ENCODE measurements around the gene DCBLD2.

DNA sequence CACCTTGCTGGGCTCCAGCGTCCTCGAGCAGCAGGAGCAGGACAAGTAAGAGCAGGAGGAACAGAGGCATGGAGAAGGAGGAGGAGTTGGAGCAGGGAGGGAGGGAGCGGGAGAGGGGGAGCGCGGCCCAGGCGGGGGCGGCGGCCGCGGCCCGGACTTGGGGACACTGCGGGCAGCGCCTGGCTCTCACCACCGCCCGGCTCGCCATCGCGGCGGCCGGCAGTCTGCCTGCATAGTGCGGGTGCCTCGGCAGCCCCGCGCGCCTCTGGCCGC lies 440 bp downstream of the DCBLD2 start:
- TF ChIP-seq CHD2 (IDR thresholded peaks at IDR 0.05; ENCODE audit: low read depth, low read length) (no peak), SRF (CRISPR knock-in tag; IDR thresholded peaks at IDR 0.05) (no peak), CREM (IDR thresholded peaks at IDR 0.05; ENCODE audit: low read depth) (no peak), CREB1 (IDR thresholded peaks at IDR 0.05) (no peak), CREB1 (CRISPR knock-in tag; IDR thresholded peaks at IDR 0.05) (no peak), TAF1 (IDR thresholded peaks at IDR 0.05; ENCODE audit: control insufficient read depth, extremely low read depth, insufficient read depth, low read length, severe bottlenecking) (no peak)
- TF ChIP-seq, protein P1, sequence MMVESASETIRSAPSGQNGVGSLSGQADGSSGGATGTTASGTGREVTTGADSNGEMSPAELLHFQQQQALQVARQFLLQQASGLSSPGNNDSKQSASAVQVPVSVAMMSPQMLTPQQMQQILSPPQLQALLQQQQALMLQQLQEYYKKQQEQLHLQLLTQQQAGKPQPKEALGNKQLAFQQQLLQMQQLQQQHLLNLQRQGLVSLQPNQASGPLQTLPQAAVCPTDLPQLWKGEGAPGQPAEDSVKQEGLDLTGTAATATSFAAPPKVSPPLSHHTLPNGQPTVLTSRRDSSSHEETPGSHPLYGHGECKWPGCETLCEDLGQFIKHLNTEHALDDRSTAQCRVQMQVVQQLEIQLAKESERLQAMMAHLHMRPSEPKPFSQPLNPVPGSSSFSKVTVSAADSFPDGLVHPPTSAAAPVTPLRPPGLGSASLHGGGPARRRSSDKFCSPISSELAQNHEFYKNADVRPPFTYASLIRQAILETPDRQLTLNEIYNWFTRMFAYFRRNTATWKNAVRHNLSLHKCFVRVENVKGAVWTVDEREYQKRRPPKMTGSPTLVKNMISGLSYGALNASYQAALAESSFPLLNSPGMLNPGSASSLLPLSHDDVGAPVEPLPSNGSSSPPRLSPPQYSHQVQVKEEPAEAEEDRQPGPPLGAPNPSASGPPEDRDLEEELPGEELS (CRISPR knock-in tag; IDR thresholded peaks at IDR 0.05; ENCODE audit: borderline replicate concordance), result no peak
- TF ChIP-seq, protein P2, sequence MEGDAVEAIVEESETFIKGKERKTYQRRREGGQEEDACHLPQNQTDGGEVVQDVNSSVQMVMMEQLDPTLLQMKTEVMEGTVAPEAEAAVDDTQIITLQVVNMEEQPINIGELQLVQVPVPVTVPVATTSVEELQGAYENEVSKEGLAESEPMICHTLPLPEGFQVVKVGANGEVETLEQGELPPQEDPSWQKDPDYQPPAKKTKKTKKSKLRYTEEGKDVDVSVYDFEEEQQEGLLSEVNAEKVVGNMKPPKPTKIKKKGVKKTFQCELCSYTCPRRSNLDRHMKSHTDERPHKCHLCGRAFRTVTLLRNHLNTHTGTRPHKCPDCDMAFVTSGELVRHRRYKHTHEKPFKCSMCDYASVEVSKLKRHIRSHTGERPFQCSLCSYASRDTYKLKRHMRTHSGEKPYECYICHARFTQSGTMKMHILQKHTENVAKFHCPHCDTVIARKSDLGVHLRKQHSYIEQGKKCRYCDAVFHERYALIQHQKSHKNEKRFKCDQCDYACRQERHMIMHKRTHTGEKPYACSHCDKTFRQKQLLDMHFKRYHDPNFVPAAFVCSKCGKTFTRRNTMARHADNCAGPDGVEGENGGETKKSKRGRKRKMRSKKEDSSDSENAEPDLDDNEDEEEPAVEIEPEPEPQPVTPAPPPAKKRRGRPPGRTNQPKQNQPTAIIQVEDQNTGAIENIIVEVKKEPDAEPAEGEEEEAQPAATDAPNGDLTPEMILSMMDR (IDR thresholded peaks at IDR 0.05 in 2 of 3, conservative IDR thresholded peaks at IDR 0.05 in 1 of 3; ENCODE audit: insufficient read depth in 2 of 3, low read depth in 1 of 3, low read length in 3 of 3), result no peak
